ENCODE measurements around the gene GYS2.

GYS2 gene

DNA sequence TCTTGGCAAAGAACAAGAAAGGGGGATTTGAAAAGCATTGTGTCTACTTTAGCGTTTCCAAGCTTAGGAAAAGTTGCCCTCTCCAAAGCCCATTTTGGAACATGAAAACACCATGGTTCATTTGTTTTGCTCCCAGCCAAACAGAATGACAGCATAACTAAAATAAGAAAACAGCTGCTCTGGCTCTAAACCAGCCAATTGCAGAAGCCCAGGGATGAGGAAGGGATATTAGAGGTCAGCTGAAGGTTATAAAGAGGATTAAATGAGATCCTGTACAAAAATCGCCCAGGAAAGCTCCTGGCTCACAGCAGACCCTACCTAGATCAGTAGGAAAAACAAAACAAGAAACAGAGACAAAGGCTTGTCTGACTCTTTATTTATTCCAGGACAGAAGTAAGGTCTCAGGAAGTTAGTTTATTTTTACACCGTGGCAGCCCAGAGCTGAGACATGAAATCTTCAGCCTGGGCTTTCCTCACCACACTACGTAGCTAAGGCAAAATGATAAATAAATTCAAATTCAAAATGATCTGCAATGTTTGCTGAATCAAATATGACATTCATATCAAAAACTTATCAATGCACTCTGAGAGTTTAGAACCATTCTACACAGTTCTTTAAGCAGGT lies 52.7 kb downstream of the GYS2 start:
- DNase-seq: no peak

DNA sequence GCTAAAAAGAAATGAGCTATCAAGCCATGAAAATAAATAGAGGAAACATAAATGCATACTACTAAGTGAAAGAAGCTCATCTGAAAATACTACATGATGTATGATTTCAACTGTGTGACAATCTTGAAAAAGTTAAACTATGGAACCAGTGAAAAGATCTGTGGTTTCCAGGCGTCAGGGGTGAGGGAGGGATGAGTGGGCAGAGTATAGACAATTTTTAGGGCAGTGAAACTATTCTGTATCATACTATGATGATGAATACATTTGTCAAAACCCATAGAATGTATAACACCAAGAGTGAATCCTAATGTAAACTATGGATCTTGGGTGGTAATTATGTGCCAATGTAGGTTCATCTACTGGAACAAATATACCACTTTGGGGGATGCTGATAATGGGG lies 57.2 kb downstream of the GYS2 start:
- DNase-seq: no peak

DNA sequence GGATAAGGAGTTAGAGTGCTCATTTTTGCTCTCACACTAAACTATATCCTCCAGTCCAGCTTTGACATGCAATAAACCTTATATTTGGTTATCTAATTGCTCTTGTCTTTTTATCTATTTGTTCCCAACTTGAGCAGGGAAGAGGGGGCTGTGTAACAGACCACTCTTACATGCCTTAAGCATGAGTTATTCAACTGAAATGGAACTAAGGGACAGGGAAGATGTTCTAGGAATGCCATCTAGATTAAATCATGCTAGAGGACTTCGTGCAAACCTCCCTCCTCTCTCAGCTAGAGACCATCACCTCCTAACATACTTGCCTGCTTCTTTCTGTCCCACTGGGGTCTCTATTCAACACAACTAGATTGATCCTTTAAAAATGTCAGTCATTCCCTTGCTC lies 57.9 kb downstream of the GYS2 start:
- DNase-seq: no peak

DNA sequence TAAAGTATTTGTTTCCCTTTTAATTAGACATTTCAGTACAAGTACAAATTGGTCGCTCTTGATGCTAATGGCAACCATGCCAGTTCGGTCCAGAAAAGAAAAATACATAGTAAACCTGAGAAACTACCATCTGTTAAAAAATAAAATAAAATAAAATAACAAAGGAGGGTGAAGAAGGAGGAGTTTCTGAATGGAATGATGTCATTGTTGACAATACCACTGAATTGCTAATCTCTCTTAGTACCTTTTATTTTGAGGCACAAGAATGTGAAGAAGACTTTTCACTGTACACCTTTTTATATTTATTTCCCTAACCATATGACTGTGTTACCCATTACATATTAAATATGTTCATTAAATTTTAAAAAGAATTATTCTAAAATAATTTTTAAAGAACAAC lies 59.1 kb downstream of the GYS2 start:
- no peak for DNase-seq

DNA sequence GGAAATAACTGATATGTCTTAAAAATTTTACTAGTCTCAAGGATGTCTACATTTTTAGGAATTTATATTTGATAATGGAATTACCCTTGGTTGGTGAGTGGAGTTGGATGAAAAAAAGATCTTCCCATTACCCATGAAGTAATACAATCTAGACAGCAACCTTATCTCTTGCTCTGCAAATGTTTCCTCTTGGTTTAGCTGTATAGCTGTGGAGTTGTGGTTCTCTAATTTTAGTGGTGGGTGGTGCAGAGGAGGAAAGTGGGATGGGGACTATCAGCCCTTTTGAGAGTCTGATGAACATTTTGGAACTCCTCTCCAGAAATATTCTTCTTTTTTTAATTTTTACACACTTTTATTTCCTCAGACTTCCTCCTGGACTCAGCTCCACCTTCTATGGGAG lies 61.5 kb downstream of the GYS2 start:
- DNase-seq: no peak

DNA sequence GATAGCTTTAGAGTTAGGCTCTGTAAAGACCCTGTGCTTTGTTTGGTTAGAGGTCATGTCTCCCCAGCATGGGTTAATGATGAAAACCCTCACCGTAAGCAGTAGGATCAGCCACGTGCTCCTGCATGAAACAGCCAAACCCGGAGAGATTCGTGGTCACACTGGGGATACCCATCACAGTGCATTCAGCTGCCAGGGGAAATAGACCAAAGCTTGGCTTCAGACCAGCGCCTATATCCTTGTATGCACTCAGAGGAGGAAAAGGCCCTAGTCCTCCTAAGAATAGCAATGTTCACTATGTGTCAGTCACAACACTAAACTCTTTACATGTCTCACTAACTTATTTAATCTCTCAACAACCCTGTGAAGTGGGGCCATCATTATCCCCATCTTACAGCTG lies 62.2 kb downstream of the GYS2 start:
- no peak for DNase-seq

DNA sequence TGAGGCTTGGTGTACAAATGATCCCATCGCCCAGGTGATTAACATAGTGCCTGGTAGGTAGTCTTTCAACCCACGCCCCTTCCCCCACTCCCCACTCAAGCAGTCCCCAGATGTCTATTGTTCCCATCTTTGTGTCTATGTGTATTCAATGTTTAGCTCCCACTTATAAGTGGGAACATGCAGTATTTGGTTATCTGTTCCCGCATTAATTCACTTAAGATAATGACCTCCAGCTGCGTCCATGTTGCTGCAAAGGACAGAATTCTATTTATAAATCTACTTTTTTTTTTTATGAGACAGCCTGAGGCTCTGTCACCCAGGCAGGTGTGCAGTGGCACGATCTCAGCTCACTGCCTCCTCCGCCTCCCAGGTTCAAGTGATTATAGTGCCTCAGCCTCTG lies 62.9 kb downstream of the GYS2 start:
- no peak for DNase-seq

DNA sequence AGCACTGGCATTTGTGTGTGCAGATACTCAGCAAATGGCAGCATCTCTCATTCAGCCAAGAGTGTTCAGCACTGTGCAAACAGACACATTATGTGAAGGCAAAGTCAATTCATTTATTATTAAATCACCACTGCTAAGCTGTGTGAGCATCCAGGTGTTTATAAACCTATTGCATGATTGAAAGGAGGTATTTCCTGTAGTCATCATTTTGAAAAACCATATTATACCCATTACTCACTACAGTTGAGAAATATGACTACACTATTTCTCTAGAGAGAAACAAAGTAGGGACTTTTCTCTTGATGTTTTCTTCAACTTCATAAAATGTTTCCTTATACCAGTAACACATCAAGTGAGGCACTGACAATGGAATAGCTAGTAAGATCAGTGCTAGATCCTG lies 64.8 kb downstream of the GYS2 start:
- DNase-seq: no peak

DNA sequence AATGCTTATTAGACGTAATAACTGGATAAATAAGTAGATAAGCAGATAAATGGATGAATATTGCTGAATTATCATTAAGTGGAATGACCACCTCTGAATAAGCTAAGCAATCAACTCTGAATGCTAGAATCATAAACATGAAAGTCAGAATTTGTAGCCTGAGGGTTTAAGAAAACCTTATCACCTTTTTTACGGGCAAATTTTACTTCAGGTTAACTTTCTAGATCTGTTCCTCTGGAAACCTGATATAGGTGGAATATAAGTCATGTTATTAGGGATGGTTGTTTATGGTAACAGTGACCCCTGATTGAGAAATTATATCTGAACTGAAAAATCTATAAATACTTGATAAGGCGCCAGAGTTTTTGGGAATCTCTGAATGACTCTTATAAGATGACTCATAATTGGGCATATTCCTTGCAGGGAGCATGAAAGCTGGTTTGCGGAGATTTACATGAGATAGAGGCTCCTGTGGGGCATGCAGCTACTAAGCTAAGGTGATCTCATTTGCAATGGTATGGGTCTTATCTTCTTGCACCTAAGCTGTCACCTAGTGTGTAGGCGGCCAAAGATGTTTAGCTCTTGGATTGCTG lies 66.5 kb downstream of the GYS2 start:
- no peak for DNase-seq

DNA sequence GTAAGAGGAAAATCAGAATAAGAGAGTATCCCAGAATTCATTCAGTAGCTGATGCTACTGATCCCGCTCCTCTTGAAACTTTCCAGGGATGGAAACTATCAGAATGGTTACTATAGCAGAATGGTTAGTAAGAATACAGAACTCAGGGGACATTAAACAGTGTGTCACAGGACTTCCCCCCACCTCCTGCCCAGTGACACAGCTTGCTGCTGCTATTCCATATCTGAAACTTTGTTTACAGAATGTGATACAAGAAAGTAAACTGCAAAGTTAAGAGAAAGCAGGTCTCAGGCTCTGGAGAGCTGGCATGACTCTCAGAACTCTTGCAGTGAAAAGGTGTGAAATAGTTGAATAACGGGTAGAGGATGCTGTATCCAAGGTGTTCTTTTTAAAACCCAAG lies 75.2 kb downstream of the GYS2 start:
- DNase-seq: no peak

DNA sequence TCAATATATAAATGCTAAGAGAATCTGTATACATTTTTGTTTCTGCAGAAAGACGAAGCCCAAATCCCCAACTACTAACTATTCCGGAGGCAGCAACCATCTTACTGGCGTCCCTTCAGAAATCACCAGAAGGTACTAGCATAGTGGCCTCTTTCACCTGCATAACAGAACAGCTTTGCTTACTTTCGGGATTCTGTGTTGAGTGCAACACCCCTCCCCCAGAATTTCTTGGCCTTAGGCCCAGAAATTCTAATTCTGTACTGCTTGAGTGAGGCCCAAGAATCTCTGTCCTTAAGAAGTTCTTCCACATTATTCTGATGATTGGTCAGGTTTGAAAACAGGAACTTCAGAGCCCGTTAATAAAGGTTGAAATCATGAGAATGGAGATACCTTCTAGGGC lies 75.7 kb downstream of the GYS2 start:
- no peak for DNase-seq

DNA sequence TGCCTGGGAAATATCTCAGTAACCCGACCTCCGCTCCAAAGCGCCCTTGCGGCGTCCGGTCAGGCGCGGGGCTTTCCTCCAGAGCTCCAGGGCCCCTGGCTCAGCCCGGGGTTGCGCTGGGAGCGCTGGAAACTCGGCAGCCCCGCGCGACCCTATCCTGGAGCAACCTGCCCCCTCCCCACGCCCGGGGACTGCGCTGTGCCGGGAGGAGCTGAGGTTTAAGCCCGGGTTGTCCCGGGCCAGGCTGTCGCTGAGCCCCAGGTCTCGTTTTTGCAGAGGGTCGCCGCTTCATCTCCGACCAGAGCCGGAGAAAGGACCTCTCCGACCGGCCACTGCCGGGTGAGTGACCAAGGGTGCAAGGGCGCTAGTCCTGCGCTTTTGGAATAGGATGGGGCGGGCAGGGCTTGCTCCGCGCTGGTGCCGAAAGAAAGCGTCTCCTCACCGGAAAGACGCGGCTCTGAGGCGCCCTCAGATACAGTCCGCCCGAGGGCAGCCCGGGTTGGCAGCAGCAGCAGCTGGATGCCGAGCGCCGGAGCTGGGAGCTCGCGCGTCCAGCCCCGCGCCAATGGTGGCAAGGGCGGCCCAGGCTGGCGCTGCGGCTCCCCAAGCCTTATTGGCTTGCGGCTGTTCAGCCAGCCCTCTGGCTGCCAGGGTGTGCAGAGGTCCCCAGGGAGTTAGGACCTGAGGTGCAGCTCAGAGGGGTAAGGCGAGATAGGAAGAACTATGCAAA lies 77.0 kb downstream of the GYS2 start:
- DNase-seq: no peak

DNA sequence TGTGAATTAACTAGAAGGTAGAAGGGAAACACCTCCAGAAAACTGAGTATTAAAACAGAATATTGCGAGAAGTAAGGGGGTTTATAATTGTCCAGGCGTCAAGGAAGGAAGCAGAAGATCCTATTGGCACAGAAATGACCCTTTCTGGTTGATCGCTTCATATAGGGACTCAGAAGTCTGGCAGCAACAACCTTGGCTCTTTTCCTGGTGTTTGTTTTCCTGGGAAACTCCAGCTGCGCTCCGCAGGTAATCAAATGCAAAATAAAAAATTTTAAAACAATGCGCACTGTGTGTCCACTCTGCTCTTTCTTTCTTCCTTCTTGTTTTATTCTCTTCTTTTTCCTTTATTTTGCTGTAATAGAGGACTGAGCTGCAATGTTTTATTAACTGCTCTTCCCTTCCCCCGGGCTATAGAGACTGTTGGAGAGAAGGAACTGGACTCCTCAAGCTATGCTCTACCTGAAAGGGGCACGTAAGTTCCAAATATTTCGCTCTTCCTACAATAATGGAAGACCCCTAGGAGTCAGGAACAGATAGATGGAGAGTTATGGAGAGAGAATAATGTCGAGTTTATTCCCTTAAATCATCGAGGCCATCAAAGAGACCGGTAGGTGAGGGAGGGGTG lies 77.8 kb downstream of the GYS2 start:
- DNase-seq: no peak

DNA sequence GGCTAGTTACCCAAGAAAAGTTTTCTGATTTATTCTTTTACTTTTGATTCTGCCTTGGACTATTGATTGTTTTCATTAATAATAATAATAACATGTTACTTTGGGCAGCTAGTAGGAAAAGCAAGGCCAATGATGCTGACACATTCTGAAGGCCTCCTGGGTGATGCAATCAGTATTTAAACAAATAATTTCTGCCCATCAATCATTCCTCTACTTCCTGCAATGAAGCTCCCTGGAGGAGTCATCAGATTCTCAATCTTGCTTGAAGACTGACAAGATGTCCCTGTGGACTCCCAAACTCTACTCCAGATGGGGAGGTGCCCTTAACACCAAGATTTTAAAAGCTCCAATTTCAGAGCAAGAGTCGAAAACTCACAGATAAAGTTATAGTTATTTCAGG lies 78.6 kb downstream of the GYS2 start, which contains the start of gene SPX:
Gene SPX (plus strand): TSS at position 244 of the 400 bp plus-strand sequence. CDS start 177 bp downstream, outside the sequence.
- DNase-seq: peak; percentile 9

DNA sequence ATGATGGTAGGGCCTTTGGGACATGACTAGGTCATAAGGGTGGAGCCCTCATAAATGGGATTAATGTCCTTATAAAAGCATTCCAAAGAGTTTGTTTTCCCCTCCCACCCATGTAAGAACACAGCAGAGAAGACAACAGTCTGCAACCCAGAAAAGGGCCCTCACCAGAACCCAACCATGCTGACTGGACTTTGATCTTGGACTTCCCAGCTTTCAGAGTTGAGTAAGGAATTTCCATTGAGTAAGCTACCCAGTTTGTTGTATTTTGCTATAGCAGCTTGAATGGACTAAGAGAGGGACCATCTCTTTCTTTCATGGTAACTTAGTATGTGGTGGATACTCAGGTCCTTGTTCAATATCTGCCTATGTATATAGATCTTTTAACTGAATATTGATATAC lies 81.5 kb downstream of the GYS2 start:
- DNase-seq: no peak

DNA sequence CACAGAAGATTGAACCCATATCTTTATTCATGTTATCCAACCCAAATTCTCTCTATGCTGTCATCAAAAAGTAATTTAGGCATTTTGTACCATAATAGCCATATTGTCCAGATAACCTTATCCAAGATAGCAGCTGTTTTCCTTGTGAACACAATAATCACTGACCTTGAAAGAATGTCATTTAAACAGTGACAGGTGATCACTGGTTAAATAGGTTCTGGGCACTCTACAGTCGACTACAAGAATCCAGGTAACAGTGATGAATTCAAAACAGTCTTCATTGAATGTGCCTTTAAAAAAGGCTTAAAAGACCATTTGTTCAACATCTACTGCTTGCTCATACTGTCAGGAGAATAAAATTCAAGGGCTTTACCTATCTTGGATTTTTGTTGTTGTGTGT lies 83.1 kb downstream of the GYS2 start:
- no peak for DNase-seq

DNA sequence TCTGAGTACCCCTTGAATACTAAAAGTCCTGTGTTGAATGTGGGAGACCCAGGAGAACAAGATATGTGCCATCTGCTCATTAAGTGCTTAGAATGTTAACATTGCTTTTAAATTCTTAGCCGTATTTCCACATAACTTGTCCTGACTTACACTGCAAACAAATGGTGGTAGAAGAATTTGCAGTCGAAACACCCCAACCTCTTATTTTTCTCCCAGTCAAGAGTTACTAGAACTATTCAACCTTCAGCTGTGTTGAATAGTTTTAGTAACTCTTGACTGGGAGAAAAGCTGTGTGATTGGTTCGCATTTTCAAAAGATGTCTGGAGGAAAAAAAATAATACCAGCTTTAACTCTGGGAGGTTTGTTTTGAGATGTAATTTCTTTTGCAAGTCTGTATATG lies 86.2 kb downstream of the GYS2 start:
- no peak for DNase-seq

DNA sequence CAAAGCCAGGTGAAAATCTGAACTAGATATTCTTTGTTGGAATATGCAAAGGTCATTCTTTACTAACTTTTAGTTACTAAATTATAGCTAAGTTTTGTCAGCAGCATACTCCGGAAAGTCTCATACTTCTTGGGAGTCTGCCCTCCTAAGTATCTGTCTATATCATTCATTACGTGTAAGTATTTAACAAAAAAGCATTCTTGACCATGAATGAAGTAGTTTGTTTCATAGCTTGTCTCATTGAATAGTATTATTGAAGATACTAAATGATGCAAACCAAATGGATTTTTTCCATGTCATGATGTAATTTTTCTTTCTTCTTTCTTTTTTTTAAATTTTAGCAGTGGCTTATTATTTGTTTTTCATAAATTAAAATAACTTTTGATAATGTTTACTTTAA lies 88.4 kb downstream of the GYS2 start:
- DNase-seq: no peak

DNA sequence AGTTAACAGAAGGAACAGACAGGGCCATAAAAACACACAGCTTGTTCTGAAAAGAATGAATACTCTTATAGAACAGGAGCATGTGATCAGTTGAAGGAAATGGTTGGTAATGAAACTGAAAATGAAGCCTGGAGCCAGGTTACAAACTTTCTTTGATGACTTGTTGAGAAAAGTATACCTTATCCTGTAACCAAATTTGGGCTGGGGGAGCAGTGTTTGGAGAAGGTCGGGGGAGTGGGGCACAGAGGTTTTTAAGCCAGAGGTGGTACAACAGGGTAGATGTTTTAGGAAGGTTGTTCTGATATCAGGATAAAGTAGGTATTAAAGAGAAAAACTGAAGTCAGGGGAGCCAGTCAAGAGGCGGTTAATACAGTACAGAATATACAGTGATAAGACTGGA lies 94.9 kb downstream of the GYS2 start:
- no peak for DNase-seq

DNA sequence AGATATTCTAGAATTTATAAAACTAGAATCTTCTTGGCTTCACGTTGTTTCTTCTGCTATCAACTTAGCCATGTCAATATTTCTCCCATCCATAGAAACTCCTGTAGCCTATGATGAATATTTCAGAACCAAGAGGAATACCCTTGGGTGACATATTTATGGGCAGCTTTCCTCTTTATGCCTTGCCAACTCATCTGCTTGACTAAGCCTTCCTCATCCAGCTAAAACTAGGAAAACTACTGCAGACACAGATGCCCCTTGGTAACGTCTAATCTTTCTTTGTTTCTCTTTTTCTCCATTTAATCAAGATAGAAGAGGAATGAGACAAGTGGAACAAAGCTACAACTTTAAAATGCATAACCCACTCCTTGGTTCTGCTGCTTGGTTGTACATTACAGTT lies 96.8 kb downstream of the GYS2 start:
- DNase-seq: no peak

DNA sequence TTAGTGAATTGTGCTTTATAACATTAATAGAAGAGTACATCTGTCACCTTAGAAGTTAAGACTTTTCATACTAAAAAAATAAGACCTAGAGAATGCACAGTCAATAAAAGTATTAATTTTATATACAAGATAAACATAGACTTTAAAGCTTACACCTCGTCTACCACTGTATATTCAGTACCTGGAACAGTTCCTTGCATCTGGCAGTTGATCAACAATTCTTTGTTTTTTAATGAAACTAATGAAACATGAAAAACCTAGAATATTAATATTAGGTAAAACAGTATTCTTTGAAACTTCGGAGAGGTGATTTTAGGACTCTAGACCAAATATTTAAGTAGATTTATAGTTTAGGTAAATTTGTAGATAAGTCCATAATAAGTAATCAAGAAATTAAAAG lies 98.8 kb downstream of the GYS2 start:
- no peak for DNase-seq

DNA sequence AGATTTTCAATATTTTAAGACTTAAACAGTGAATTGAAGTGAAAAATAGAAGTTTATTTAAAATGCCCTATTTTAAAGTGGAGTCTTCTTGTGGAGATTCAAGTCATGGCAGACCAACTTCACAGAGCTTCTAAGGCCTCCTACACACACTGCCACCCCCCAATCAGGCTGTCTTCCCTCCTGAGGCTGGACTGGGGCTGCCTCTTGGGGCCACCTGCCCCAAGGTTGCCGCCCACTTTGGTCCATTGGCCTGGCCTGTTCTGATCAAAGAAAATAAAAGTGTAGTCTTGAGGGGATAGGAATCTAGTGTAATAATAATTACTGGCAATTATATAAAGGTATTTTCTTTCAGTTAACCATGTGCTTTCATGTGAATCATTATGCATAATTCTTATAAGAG lies 101.8 kb downstream of the GYS2 start:
- no peak for DNase-seq

DNA sequence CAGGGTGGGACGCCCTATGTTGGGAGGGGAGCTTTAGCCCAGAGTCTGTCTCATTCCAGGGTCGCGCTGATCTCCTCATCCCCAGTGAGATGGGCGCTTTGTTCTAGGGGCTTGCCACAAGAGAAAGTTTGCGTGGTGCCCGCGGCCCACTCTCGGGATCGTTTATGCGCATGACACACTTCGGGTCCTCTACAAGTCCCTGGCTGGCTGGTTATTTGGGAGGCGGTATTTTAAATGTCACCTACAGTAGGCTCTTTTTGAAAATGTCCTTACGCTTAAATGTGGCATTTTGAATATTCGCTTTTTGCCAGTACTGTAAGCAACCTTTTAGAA lies 102.5 kb downstream of the GYS2 start:
- no peak for DNase-seq

Measured in 8988T (cell line).